C4-2B (cell line): ENCODE data around the gene TMEM181.

ENCODE experiments used
- ZFX ChIP-seq: fragments of 450-650 bp; IDR thresholded peaks from 2 replicates; pipeline ENCODE4 v1.6.1; 2017
- TF ChIP-seq, protein P1 (sequence below): fragments of 450-650 bp; conservative IDR thresholded peaks from 2 replicates; pipeline ENCODE4 v1.5.1; 2017; ENCODE audit warnings: mild to moderate bottlenecking

DNA sequence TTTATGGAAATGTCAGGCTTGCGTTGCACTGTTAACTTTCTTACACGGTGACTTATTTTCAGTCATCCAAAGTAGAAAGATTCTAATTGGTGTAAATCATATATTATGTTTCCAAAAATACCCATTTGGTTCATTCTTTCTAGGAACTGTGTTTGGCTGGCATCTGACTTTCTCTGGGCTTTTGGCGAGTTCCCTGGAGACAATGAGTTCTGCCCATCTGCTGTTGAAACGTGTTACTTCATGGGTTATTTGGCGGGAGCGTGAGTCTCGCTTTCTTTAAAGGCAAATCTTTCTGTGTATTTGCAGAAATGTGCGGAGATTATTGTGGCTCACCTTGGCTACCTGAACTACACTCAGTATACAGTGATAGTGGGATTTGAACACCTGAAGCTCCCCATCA is 29.5 kb downstream of the TMEM181 start:
- TF ChIP-seq, protein P1, sequence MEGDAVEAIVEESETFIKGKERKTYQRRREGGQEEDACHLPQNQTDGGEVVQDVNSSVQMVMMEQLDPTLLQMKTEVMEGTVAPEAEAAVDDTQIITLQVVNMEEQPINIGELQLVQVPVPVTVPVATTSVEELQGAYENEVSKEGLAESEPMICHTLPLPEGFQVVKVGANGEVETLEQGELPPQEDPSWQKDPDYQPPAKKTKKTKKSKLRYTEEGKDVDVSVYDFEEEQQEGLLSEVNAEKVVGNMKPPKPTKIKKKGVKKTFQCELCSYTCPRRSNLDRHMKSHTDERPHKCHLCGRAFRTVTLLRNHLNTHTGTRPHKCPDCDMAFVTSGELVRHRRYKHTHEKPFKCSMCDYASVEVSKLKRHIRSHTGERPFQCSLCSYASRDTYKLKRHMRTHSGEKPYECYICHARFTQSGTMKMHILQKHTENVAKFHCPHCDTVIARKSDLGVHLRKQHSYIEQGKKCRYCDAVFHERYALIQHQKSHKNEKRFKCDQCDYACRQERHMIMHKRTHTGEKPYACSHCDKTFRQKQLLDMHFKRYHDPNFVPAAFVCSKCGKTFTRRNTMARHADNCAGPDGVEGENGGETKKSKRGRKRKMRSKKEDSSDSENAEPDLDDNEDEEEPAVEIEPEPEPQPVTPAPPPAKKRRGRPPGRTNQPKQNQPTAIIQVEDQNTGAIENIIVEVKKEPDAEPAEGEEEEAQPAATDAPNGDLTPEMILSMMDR: no peak
- TF ChIP-seq ZFX: no peak
